Fibroblast of lung (primary cell): ENCODE results near the gene SH3BP2.

Source experiments
- EZH2 ChIP-seq: IDR thresholded peaks from 2 replicates; pipeline ENCODE4 v1.5.1; 2012; ENCODE audit warnings: low read length, control low read depth, mild to moderate bottlenecking; ENCODE audit errors: missing control alignments
- TF ChIP-seq, protein P1 (sequence below), 2 donors: IDR thresholded peaks in 1 of 2; conservative IDR thresholded peaks in 1 of 2; 1 replicate in 1 of 2; 2 replicates in 1 of 2; pipeline ENCODE4 v1.5.1; 2011 to 2012; ENCODE audit warnings: low read length in 2 of 2, control low read depth in 1 of 2, inconsistent platforms in 1 of 2, low read depth in 1 of 2, mild to moderate bottlenecking in 1 of 2

DNA sequence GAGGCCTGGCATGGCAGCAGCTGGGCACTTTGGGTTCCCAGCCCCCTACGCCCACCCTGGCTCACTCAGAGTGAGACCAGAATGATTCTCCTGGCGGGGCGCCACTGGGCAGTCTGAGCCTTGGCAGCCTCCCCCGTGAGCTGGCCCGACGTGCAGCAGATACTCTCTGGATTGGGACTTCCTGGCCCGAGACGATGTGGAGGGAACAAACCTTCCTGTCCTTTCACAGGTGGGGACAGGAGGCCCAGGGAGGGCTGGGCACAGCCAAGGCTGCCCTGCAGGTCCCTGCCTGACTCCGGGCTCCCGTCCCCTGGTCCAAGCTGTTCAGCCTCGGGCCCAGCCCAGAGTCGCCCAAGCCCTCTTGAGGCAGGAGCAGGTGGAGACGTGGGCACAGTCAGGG, 32.9 kb downstream of the SH3BP2 start:
- TF ChIP-seq, protein P1, sequence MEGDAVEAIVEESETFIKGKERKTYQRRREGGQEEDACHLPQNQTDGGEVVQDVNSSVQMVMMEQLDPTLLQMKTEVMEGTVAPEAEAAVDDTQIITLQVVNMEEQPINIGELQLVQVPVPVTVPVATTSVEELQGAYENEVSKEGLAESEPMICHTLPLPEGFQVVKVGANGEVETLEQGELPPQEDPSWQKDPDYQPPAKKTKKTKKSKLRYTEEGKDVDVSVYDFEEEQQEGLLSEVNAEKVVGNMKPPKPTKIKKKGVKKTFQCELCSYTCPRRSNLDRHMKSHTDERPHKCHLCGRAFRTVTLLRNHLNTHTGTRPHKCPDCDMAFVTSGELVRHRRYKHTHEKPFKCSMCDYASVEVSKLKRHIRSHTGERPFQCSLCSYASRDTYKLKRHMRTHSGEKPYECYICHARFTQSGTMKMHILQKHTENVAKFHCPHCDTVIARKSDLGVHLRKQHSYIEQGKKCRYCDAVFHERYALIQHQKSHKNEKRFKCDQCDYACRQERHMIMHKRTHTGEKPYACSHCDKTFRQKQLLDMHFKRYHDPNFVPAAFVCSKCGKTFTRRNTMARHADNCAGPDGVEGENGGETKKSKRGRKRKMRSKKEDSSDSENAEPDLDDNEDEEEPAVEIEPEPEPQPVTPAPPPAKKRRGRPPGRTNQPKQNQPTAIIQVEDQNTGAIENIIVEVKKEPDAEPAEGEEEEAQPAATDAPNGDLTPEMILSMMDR (conservative IDR thresholded peaks at IDR 0.05 in 1 of 2, IDR thresholded peaks at IDR 0.05 in 1 of 2; ENCODE audit: low read depth in 1 of 2, low read length in 2 of 2): no peak
- TF ChIP-seq EZH2: no peak
